Chondrocyte (in vitro differentiated cells): ENCODE data around the gene CFAP97D1. TPM values are rescaled to one million over a fixed set of nuclear protein-coding genes. Genes with fewer than 3 reads are reported as not detected.

Experiments used
- DNase-seq: peaks from one replicate; pipeline ENCODE4 v3.0.0; 2021; ENCODE audit warnings: mixed read lengths, low spot score
- H3K27ac Mint-ChIP-seq: one replicate; pipeline ENCODE4 v1.8.0; 2021; ENCODE audit warnings: mild to moderate bottlenecking, moderate library complexity, mixed read lengths; ENCODE audit not compliant: unreplicated experiment
- H3K27me3 Mint-ChIP-seq: 2 replicates; pipeline ENCODE4 v1.8.0; 2021; ENCODE audit warnings: low read depth, mixed read lengths
- H3K36me3 Mint-ChIP-seq: 2 replicates; pipeline ENCODE4 v1.8.0; 2021; ENCODE audit warnings: low read depth, mixed read lengths
- H3K4me1 Mint-ChIP-seq: 2 replicates; pipeline ENCODE4 v1.8.0; 2021; ENCODE audit warnings: low read depth, mild to moderate bottlenecking, mixed read lengths
- H3K4me3 Mint-ChIP-seq: one replicate; pipeline ENCODE4 v1.8.0; 2021; ENCODE audit warnings: mild to moderate bottlenecking, moderate library complexity, mixed read lengths; ENCODE audit not compliant: unreplicated experiment
- H3K9me3 Mint-ChIP-seq: 2 replicates; pipeline ENCODE4 v1.8.0; 2021; ENCODE audit warnings: low read depth, mixed read lengths
- total RNA-seq: library from RNA; stranded (reverse); gene quantifications from 3 replicates; pipeline ENCODE4 v1.2.1, GENCODE V29; 2021
- TF ChIP-seq, protein P1 (sequence below): fragments of 200-600 bp; sonication (generic); IDR thresholded peaks from 2 replicates; pipeline ENCODE4 v1.5.0; 2021; ENCODE audit warnings: antibody characterized with exemption, mild to moderate bottlenecking, moderate library complexity

The CFAP97D1 gene
- total RNA-seq, 1 donor from 2014 or later, result not detected

DNA sequence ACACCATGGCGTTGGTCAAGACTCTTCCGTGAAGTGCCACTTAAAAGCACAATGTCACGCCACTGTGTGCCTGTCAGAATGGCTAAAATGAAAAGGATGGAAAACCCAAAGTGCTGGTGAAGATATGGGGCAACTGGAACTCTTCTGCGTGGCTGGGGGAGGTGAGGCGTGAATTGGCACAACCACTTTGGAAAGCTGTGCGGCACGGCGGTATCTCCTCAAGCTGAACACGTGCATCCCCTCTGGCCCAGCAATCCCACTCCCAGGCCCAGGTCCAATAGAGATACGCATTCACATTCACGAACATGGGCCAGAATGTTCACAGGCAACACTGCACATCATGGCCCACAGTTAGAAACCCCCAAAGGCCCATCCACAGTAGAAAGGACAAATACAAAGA lies 10.4 kb upstream of the CFAP97D1 start:
- TF ChIP-seq, protein P1, sequence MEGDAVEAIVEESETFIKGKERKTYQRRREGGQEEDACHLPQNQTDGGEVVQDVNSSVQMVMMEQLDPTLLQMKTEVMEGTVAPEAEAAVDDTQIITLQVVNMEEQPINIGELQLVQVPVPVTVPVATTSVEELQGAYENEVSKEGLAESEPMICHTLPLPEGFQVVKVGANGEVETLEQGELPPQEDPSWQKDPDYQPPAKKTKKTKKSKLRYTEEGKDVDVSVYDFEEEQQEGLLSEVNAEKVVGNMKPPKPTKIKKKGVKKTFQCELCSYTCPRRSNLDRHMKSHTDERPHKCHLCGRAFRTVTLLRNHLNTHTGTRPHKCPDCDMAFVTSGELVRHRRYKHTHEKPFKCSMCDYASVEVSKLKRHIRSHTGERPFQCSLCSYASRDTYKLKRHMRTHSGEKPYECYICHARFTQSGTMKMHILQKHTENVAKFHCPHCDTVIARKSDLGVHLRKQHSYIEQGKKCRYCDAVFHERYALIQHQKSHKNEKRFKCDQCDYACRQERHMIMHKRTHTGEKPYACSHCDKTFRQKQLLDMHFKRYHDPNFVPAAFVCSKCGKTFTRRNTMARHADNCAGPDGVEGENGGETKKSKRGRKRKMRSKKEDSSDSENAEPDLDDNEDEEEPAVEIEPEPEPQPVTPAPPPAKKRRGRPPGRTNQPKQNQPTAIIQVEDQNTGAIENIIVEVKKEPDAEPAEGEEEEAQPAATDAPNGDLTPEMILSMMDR, result no peak
- Mint-ChIP-seq H3K36me3 (peaks cover 40% of the 10 kb centered on the region), H3K27me3 (no peaks in the 10 kb centered on the region), H3K27ac (no peak overlapping the region), H3K9me3 (no peaks in the 10 kb centered on the region), H3K4me1 (no peaks in the 10 kb centered on the region), H3K4me3 (no peak overlapping the region)
- no peak for DNase-seq

DNA sequence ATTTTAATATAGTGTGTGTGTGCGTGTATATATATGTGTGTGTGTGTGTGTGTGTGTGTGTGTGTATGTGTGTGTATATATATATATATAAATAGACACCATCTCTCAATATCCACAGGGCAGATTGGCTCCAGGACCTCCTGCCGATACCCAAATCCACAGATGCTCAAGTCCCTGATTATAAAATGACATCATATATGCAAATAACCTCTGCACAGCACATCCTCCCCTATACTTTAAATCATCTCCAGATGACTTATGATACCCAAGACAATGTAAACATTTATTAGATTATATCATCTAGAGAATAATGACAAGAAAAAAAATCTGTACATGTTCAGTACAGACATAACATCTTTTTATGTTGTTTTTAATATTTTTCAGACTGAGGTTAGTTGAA lies 9.3 kb upstream of the CFAP97D1 start:
- TF ChIP-seq, protein P1, result no peak
- H3K27me3 Mint-ChIP-seq, result no peaks in the 10 kb centered on the region
- no peak overlapping the region for H3K27ac Mint-ChIP-seq
- peaks cover 43% of the 10 kb centered on the region for H3K36me3 Mint-ChIP-seq
- no peaks in the 10 kb centered on the region for H3K9me3 Mint-ChIP-seq
- H3K4me3 Mint-ChIP-seq, result no peak overlapping the region
- no peak for DNase-seq
- no peaks in the 10 kb centered on the region for H3K4me1 Mint-ChIP-seq

DNA sequence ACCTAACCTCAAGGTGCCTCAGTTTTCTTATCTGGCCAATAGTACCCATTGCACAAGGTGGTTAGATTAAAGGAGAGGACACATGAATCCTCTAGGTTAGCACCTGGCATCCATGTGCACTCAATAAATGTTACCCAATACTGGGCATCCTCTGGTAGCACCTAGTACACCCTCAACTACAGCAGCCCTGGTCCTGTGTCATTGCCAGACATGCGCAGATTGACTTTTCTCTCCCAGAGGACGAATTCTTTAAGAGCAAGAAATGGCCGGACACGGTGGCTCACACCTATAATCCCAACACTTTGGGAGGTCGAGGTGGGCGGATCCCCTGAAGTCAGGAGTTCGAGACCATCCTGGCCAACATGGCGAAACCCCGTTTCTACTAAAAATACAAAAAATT lies 8.8 kb upstream of the CFAP97D1 start:
- Mint-ChIP-seq H3K27ac (no peak overlapping the region), H3K36me3 (peaks cover 44% of the 10 kb centered on the region), H3K27me3 (no peaks in the 10 kb centered on the region), H3K9me3 (no peaks in the 10 kb centered on the region), H3K4me3 (no peak overlapping the region), H3K4me1 (peaks cover 2% of the 10 kb centered on the region)
- DNase-seq, result no peak
- TF ChIP-seq, protein P1, result no peak

DNA sequence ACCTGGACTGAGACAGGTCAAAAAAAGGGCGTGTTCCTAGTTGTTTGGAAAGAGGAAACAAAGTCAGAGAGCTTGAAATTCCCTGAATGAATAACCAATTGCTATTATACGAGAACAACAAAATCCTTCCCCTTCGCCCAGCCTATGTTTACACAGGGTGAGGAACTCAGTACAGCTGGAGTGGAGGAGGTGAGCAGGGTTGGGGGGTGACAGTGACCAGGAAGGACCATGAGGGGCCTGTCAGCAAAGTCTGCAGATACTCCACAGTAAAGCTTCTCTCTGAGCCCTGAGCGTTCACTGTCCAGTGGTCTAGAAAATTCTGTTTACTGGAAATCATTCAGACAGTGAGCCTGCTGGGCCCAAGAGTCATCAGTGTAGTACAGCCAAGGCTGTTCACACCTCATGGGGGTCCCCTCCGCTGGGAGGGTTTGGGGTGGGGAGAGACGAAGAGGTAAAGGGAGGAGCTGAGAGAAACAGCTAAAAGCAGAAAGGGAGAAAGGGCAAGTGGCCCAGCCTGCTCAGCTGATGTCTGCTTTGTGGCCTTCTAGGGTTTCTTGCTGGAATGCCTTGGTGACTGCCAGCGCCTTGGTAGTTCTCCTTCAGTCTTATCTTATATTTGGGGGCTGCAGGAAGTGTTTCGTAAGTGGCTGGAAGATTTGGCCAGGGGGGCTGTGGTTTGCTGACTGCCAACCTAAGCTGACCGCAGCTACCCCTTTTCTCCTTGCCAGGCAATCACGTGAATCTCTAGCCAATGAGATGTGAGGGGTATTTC lies 7.2 kb upstream of the CFAP97D1 start:
- no peak overlapping the region for H3K27ac Mint-ChIP-seq
- no peak overlapping the region for H3K4me3 Mint-ChIP-seq
- H3K27me3 Mint-ChIP-seq, result no peaks in the 10 kb centered on the region

DNA sequence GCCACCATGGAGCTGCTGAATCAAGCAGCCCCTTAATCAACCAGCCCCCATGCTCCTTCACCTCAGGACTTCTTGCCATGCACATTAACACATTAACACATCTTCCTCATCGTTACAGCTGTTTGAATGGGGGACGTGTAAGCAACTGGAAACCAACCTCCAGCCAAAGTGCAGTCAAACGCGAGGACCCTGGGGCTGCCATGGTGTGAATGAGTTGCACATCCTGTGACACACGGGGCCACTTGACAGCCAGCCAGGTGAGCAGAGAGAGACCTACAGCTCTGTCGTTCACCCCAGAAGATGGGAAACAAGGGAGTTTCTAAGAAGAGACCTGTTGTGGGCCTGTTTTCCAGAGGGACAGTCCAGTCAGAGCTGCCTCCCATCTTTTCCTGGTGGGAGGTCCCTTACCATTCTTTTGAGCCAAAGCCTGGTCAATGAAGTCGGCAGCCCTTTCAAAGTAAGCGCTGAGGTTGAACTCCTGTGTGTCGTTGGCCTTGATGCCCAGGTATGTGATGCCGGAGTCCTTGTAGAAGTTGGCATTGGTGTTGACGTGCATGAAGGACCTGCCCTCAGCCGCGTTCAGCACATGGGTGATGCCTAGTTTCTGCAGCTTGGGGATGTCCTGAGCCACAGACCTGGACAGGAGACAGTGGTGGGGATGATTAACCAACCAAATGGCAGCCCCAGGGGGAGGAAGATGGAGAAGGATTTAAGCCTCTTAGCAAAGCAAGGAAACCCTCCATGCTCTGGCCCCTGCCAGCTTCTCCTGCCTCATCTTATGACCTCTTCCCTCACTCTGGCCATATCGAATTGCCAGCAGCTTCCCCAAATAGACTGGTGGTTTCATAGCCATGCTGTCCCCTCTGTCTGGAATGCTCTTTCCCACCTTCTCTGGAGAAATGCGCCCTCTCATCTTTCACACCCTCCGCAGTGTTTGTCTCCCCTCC lies 5.7 kb upstream of the CFAP97D1 start:
- Mint-ChIP-seq H3K4me3 (no peak overlapping the region), H3K9me3 (no peaks in the 10 kb centered on the region), H3K27ac (no peak overlapping the region), H3K27me3 (no peaks in the 10 kb centered on the region), H3K4me1 (peaks cover 22% of the 10 kb centered on the region), H3K36me3 (peaks cover 39% of the 10 kb centered on the region)
- DNase-seq, result no peak
- TF ChIP-seq, protein P1, result no peak

More for the DNA sequence above, 7.2 kb upstream of the CFAP97D1 start:
- no peak for DNase-seq
- H3K4me1 Mint-ChIP-seq, result peaks cover 17% of the 10 kb centered on the region
- H3K9me3 Mint-ChIP-seq, result no peaks in the 10 kb centered on the region
- TF ChIP-seq, protein P1, result no peak
- peaks cover 44% of the 10 kb centered on the region for H3K36me3 Mint-ChIP-seq
